Muscle of leg (tissue), 16 donors: ENCODE results near the gene EEA1. TPM values are rescaled to one million over a fixed set of nuclear protein-coding genes. Genes with fewer than 3 reads are reported as not detected.
"Not testable (repeated sequence)": the region's sequence is repeated elsewhere in the genome, so short reads cannot be mapped to it uniquely, and the experiment has no call there.

Experiments used
- DNase-seq: peaks from one replicate; pipeline ENCODE4 v3.0.0; 2013
- H3K27ac ChIP-seq: one replicate; pipeline ENCODE4 v1.5.1; 2013; ENCODE audit warnings: mild to moderate bottlenecking, low read length, control low read depth
- H3K27me3 ChIP-seq: one replicate; pipeline ENCODE4 v1.6.1; 2013; ENCODE audit warnings: low read length; ENCODE audit not compliant: control insufficient read depth, insufficient read depth
- H3K36me3 ChIP-seq: one replicate; pipeline ENCODE4 v1.6.1; 2013; ENCODE audit warnings: low read length; ENCODE audit not compliant: control insufficient read depth, insufficient read depth
- H3K4me1 ChIP-seq: one replicate; pipeline ENCODE4 v1.6.1; 2013; ENCODE audit warnings: low read length; ENCODE audit not compliant: control insufficient read depth, insufficient read depth
- H3K4me3 ChIP-seq: one replicate; pipeline ENCODE4 v1.5.1; 2013; ENCODE audit warnings: low read length, control low read depth
- H3K9me3 ChIP-seq: replicated peaks from 2 replicates; pipeline ENCODE4 v1.6.1; 2013; ENCODE audit warnings: low read depth, low read length; ENCODE audit not compliant: control insufficient read depth
- WGBS: methylation state at CpG from one replicate; pipeline ENCODE4 v1.1.5; 2013; ENCODE audit warnings: missing lambda C conversion rate; ENCODE audit not compliant: insufficient coverage; 5-methylcytosine and 5-hydroxymethylcytosine counted together
- long read RNA-seq, 11 donors: transcript quantifications; one replicate each; lab custom pipeline, GENCODE V29; 2026
- polyA plus RNA-seq, 8 donors: library from polyadenylated mRNA; unstranded; fragments of 120-200 nt; gene quantifications; one replicate each; pipeline versions ENCODE4 v1.2.1 to v1.2.3, GENCODE V29; 2013; ENCODE audit warnings: inconsistent platforms in 1 of 8, low replicate concordance in 1 of 8; ENCODE audit not compliant: insufficient read length in 8 of 8, insufficient read depth in 1 of 8
- total RNA-seq: library from RNA; stranded (reverse); fragments of 120-200 nt; gene quantifications from one replicate; pipeline ENCODE4 v1.2.4, GENCODE V29; 2013

EEA1 gene
- total RNA-seq = 17.1 TPM
- polyA plus RNA-seq = 10 to 100 TPM; 11.6 to 24.7 (median 20.8) TPM
- long read RNA-seq, donor 1 = 0 reads
- long read RNA-seq, donor 2 = 0 reads
- long read RNA-seq, donor 3 = 0 reads
- long read RNA-seq, donor 4 = 0 reads
- long read RNA-seq, donor 5, partial matches to known transcripts = 8 of 8 reads
- long read RNA-seq, donor 5, other reads (novel, unspliced or antisense) = 0 of 8 reads
- long read RNA-seq, donor 6 = 0 reads
- long read RNA-seq, donor 7 = 0 reads
- long read RNA-seq, donor 8, full-length matches to known transcripts = 1 of 1 reads
- long read RNA-seq, donor 8, partial matches to known transcripts = 0 of 1 reads
- long read RNA-seq, donor 8, other reads (novel, unspliced or antisense) = 0 of 1 reads
- long read RNA-seq, donor 9 = 0 reads
- long read RNA-seq, donor 10 = 0 reads
- long read RNA-seq, donor 11 = 0 reads

- WGBS = under 1% methylated on average over 87 of the region's 98 CpGs
- peak; percentile 99 for DNase-seq
- Histone ChIP-seq H3K27me3 (no peaks in the 10 kb centered on the region), H3K36me3 (no peaks in the 10 kb centered on the region), H3K4me1 (peaks cover 8% of the 10 kb centered on the region), H3K4me3 (peak within 1 kb of the TSS; percentile 79), H3K9me3 (no peaks in the 10 kb centered on the region), H3K27ac (peak within 1 kb of the TSS; percentile 97)
These were observed at the start of gene EEA1 for GRCh38 chr12:92928962-92929915. TSS of gene EEA1 (minus strand) at chr12:92929295. CDS start at chr12:92929066, 229 bp downstream.

GRCh38 chr12:92978607-92979006 is 49.5 kb upstream of the EEA1 start:
- no peaks in the 10 kb centered on the region for H3K4me1 ChIP-seq
- no peaks in the 10 kb centered on the region for H3K36me3 ChIP-seq
- H3K9me3 ChIP-seq = peaks cover 17% of the 10 kb centered on the region
- WGBS = 86% methylated on average over 1 of the region's 2 CpGs
- no peak overlapping the region for H3K4me3 ChIP-seq
- H3K27ac ChIP-seq = no peak overlapping the region
- DNase-seq = no peak
- no peaks in the 10 kb centered on the region for H3K27me3 ChIP-seq

- WGBS = no CpG with 5 or more reads among the region's 5 CpGs
- peak; percentile 16 for DNase-seq
- no peak overlapping the region for H3K27ac ChIP-seq
These were observed 48.2 kb upstream of the EEA1 start for GRCh38 chr12:92977326-92977725.

GRCh38 chr12:92974759-92975158 is 45.7 kb upstream of the EEA1 start:
- no peaks in the 10 kb centered on the region for H3K27me3 ChIP-seq
- H3K36me3 ChIP-seq = no peaks in the 10 kb centered on the region
- no peak for DNase-seq
- no peaks in the 10 kb centered on the region for H3K4me1 ChIP-seq
- no peak overlapping the region for H3K4me3 ChIP-seq
- H3K27ac ChIP-seq = no peak overlapping the region
- no CpG with 5 or more reads among the region's 1 CpG for WGBS
- H3K9me3 ChIP-seq = peaks cover 9% of the 10 kb centered on the region

More at GRCh38 chr12:92977326-92977725, 48.2 kb upstream of the EEA1 start:
- no peaks in the 10 kb centered on the region for H3K4me1 ChIP-seq
- no peaks in the 10 kb centered on the region for H3K36me3 ChIP-seq
- H3K9me3 ChIP-seq = peaks cover 13% of the 10 kb centered on the region
- no peak overlapping the region for H3K4me3 ChIP-seq
- no peaks in the 10 kb centered on the region for H3K27me3 ChIP-seq

GRCh38 chr12:92973614-92974013 is 44.5 kb upstream of the EEA1 start:
- no peak overlapping the region for H3K27ac ChIP-seq
- no peaks in the 10 kb centered on the region for H3K27me3 ChIP-seq
- WGBS = no CpG with 5 or more reads among the region's 1 CpG
- DNase-seq = peak; percentile 22
- H3K4me1 ChIP-seq = no peaks in the 10 kb centered on the region
- no peaks in the 10 kb centered on the region for H3K36me3 ChIP-seq
- H3K4me3 ChIP-seq = no peak overlapping the region
- H3K9me3 ChIP-seq = peaks cover 9% of the 10 kb centered on the region

GRCh38 chr12:92971859-92972524 is 42.9 kb upstream of the EEA1 start:
- no peak overlapping the region for H3K27ac ChIP-seq
- peak; percentile 75 for DNase-seq
- WGBS = no CpG with 5 or more reads among the region's 1 CpG

GRCh38 chr12:92968176-92968813 is 39.2 kb upstream of the EEA1 start:
- Histone ChIP-seq H3K27me3 (no peaks in the 10 kb centered on the region), H3K9me3 (no peaks in the 10 kb centered on the region), H3K36me3 (no peaks in the 10 kb centered on the region), H3K4me3 (no peak overlapping the region), H3K27ac (no peak overlapping the region), H3K4me1 (no peaks in the 10 kb centered on the region)
- DNase-seq = no peak
- 18% methylated on average over 1 of the region's 3 CpGs for WGBS

More at GRCh38 chr12:92971859-92972524, 42.9 kb upstream of the EEA1 start:
- H3K4me1 ChIP-seq = no peaks in the 10 kb centered on the region
- H3K36me3 ChIP-seq = no peaks in the 10 kb centered on the region
- peaks cover 9% of the 10 kb centered on the region for H3K9me3 ChIP-seq
- no peak overlapping the region for H3K4me3 ChIP-seq
- no peaks in the 10 kb centered on the region for H3K27me3 ChIP-seq

GRCh38 chr12:92964378-92964777 is 35.3 kb upstream of the EEA1 start:
- H3K4me3 ChIP-seq, DNase-seq: not testable (repeated sequence)
- no CpG with 5 or more reads among the region's 1 CpG for WGBS

GRCh38 chr12:92961949-92962348 is 32.9 kb upstream of the EEA1 start:
- Histone ChIP-seq H3K27ac (no peak overlapping the region), H3K4me3 (no peak overlapping the region), H3K4me1 (no peaks in the 10 kb centered on the region), H3K27me3 (no peaks in the 10 kb centered on the region), H3K9me3 (no peaks in the 10 kb centered on the region), H3K36me3 (no peaks in the 10 kb centered on the region)
- WGBS = 100% methylated on average over 1 of the region's 3 CpGs
- no peak for DNase-seq

More at GRCh38 chr12:92964378-92964777, 35.3 kb upstream of the EEA1 start:
- not testable (repeated sequence) for H3K9me3 ChIP-seq, H3K4me1 ChIP-seq, H3K36me3 ChIP-seq, H3K27me3 ChIP-seq, H3K27ac ChIP-seq
